Right renal cortex interstitium (tissue), 3 donors: ENCODE results near the gene ATP8A1. TPM values are rescaled to one million over a fixed set of nuclear protein-coding genes. Genes with fewer than 3 reads are reported as not detected.
"Not testable (repeated sequence)": the region's sequence is repeated elsewhere in the genome, so short reads cannot be mapped to it uniquely, and the experiment has no call there.

Source experiments
- DNase-seq, 3 donors: peaks; one replicate each; pipeline ENCODE4 v3.0.0-alpha.2; 2013; ENCODE audit warnings: low read depth in 3 of 3, low spot score in 2 of 3
- polyA plus RNA-seq, 3 donors: library from polyadenylated mRNA; unstranded; fragments of 120-200 nt; gene quantifications; one replicate each; pipeline ENCODE4 v1.2.1, GENCODE V29; 2013; ENCODE audit not compliant: insufficient read length in 3 of 3

The ATP8A1 gene
- polyA plus RNA-seq, 3 donors: 30.3 to 33.6 (median 31.9) TPM

DNA sequence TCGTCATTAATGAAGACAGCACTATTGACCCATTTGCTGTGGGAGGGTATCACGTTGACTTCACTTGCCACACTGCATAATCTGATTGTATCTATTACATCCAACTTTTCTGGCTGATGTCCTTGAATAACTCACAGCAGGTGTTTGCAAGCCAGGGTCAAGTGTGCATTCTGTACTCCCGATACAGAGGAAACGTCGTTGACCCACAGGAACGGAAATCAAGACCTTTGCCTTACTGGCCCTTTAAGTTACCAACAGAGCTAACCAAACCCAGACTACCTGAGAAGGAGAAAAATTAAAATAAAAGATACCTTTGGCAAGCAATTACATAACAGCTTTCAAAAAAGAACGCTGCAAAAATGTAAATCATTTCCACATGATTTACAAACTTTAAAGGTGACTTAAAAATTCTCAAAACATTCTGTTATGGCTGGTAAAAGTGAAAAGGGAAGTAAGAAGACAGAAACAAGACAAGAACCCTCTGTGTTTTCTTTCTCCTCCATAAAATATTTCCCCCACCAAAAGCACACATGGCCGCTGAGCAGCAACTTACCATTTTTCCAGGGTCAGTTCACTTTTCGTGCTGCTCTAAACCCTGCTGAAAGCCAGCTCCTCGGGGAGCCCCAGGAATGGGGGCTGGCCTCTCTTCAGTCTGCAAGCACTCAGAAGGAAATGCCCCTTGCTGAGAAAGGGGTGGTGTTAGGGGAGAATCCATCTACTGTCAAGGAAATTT lies 266.1 kb downstream of the ATP8A1 start:
- no peak for DNase-seq

DNA sequence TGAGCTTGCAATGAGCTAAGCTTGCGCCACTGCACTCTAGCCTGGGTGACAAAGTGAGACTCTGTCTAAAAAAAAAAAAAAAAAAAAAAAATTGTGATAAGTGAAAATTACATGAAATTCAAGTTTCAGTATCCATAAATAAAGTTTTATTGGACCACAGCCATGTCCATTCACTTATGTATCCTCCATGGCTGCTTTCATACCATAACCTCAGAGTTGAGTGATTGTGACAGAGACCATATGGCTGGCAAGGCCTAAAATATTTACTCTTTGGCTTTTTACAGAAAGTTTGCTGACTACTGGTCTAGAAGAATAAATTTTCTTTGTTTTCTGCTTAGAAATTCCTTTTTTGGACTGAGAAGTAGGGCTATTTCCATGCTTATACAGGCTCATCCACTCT lies 271.4 kb downstream of the ATP8A1 start:
- no peak for DNase-seq

DNA sequence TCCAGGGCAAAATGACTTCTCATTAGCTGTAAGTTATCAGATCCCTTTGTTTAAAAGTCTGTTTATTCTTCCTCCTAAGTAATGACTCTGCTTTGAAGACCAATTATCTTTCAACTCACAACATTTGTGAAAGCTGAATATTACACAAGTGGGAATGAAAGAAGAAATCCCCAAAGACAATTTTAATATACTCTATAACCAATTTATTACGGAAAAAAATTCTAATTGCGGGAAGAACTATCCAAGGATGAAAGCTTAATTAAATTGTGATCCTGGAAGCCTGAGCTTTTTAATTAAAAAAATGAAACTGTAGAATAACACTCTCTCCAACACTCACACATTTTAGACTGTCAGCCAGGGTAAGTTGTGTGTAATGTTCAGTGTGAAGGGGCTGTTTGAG lies 275.2 kb downstream of the ATP8A1 start:
- DNase-seq: no peak

DNA sequence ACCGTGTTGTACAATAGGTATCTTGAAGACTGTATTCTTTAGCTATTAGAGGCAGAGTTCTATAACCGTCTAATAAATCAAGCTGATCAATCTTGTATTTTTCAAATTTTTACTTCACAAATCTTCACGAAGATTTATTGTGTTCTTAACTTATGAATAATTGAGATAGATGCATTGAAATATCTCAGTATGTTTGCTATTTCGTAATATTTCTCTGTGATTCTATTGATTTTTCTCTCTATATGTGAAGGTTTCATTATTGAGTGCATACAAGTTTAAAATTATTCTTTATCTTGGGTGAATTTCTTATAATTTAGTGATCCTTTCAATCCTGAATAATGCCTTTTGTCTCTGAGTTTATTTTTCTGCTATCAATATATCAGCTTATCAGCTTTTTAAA lies 279.4 kb downstream of the ATP8A1 start:
- no peak for DNase-seq

DNA sequence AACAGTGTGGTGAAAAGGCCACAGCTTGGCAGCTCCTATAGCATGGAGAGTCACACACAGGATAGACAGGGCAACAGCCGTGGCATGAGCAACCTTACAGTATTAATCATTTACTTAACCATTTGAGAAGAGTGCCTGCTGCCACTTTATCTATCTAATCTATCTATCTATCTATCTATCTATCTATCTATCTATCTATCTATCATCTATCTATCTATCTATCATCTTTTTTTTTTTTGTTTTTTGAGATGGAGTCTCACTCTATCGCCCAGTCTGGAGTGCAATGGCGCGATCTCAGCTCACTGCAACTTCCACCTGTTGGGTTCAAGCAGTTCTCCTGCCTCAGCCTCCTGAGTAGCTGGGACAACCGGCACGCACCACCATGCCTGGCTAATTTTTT lies 284.6 kb downstream of the ATP8A1 start:
- not testable (repeated sequence) for DNase-seq

DNA sequence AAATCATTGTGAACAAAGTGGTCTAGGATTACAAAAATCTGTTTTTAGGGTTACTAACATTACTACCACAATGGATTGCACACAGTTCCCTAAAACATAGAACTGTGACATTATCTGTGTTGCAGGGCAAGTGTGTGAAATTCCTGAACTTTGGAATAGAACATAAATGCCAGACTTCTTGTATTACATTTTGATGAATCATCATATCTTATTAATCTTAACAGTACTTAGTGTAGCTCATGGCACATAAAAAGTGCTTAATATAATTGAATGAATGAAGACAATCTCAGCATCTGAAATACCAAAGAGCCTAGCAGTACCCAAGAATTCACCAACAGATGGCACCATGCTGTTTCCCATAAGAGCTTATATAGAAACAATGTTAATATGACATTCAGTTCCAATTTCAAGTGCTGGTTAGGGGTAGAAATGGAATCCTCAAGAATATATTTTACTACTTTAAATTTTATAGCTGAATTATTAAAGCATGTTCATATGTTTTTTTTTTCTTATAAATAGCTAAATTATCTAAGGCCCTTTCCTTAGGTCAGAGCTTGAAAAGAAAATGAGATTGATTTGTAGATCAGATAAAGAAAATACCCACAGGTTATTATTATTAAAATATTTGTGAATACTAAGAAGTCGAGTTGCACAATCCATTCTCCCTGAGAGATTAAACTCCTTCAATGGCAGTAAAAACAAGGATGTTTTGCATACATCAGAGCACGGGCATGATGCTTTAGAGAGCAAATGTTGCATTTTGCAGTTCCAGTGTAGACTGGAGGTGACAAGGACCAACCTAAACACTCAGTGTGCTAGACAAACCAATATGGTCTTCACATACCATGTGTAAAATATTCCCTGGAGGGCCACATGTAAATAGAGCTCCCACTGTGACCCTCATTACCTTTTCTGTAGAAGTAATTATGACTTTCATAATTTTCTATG lies 285.3 kb downstream of the ATP8A1 start:
- DNase-seq: no peak

DNA sequence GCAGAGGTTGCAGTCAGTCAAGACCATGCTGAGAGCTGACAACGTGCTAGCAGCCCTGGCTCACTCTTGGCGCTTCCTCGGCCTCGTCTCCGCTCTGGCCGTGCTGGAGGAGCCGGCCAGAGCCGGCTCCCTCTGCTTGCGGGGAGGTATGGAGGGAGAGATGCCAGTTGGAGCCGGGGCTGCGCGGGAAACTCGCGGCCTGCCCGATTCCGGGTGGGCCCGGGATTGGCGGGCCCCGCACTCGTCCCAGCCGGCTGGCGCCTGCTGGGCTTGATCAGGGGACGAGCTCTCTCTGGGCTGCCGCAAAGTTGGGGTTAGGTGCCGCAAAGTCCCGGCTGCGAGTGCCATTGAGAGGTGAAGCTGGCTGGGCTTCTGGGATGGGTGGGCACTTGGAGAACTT lies 287.4 kb downstream of the ATP8A1 start:
- no peak for DNase-seq

DNA sequence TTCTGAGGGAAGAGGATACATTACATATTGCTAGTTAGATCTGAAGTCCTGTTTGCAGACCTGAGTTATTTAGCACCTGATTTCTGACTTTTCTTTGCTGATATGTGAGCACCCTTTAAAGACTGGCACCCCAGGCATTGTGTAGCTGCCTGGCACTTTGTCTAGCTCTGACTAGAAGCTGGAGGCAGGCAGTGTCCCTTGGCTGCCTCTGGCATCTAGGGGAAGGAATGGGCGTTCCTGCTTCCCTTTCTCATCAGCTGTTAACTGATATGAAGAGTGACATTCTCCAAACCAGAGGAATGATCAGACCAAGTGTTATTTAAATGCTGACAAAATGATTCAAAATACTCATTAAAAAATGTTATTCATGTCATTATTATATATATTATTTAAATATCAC lies 289.9 kb downstream of the ATP8A1 start:
- DNase-seq: no peak

DNA sequence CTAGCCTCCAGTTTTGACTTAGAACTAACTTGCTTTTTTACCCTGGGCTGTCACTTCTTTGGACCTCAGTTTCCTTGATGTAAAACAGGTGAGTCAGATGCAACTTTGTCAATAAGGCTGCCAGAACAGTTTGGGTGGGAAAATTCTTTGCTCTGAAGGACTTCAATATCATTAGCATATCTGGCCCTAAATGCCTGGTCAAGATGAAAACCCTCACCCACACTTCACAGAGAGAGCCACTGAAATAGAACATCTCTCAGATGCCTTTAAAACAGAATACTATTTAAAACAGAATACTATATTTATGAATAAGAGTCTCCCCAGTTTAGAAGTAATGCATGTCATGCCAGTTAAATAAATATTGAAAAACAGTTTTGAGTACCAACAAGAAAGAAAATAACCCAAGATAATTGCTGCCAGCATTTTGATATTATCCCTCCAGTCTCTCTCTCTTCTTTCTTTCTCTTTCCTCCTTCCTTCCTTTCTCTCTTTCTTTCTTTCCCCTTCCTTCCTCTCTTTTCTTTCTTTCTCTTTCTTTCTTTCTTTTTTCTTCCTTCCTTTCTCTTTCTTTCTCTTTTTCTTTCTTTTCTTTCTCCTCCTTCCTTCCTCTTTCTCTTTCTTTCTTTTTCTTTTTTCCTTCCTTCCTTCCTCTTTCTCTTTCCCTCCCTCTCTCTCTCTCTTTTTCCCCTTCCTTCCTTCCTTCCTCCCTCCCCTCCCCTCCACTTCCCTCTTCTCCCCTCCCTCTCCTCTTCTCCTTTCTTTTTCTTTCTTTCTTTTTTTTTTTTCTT lies 292.4 kb downstream of the ATP8A1 start:
- no peak for DNase-seq

DNA sequence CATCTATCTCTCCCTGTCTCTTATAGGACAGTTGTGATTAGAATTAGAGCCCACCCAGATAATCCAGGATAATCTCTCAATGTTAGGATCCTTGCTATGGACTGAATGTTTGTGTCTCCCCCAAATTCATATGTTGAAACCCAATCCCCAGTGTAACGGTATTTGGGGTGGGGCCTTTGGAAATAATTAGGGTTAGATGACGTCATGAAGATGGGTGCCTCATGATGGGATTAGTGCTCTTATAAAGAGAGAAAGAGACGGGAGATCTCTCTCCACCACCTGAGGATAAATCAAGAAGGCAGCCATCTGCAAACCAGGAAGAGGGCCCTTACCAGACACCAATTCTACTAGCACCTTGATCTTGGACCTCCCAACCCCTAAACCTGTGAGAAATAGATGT lies 293.3 kb downstream of the ATP8A1 start:
- DNase-seq: no peak

DNA sequence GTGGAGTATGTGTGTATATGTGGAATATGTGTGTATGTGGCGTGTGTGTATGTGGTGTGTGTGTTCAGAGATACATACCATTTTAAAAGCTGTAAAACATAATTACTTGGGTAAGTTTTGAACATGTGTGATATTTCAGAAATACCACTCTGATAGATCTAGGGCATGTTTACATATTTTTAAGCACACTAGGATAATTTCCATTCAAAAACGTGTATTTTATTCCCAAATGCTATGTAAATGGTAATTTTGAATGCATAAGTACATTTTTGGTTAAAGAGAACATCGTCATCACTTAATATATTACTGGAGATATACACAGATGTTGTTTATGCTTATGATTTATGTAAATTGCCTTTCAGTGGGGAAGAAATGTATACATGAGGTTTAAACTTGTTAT lies 294.3 kb downstream of the ATP8A1 start:
- DNase-seq: no peak

DNA sequence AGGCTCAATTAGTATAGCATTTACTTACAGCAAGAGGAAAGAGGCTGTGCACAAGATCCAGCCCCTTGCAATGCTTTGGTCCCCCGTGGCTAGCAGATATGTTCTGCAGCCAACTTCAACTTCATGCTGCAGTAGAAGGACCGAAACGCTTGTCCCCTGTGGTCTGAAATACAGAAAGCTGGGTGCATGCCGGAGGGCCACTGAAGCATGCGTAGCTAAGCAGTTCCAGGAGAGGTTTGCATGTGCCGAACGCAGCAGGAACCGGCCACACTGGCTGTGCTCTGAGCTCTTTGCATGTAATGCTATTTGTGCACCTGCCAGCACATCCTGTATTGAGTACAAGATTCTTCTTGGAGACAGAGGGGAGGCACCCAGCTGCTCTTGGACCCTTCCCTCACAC lies 295.4 kb downstream of the ATP8A1 start:
- no peak for DNase-seq

DNA sequence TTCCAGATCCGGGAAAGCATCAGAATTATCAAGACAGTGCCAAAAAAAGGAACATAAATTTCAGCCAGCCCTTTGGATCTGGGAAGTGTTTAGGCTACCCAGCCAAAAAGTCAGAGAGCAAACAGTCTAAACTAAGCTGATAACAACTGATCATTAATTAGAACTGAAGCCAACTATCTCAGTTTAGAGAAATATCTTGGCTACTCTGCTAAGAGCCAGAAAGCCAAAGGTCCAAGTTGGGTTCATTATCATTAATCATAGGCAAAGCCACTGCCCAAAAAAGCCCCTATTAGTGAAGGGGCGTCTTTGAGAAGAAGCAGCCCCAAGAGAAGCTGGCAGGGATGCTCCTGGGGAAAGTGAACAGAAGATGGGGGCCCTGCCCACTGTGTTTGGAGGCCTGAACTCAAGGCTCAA lies 296.6 kb downstream of the ATP8A1 start:
- DNase-seq: no peak

DNA sequence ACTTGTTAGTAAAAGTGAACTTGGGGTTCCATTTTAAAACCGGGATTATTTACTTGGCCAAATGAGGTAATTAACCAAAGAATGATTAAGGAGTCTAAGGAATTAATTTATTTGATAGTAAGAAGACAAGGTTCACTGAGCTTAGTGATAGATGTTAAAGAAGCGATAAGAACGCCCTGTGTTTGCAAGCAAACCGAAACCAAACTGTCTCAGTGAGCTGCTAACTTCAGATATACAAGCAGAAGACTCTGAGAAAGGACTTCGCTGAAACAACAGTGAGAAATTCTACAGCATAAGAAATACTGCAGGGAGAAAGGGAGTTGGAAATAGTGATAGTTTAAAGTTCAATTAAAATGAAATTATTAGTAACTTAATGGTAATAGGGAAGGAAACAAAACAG lies 297.2 kb downstream of the ATP8A1 start:
- no peak for DNase-seq

Other genes starting within 250 kb of the ATP8A1 start
- gene GRXCR1, start 235.6 kb upstream of the ATP8A1 start, polyA plus RNA-seq: not detected